DND-41 (cell line): ENCODE data around the gene SYNRG.

Experiments
- ATAC-seq: fragments of 200-7000 bp; cut with Tn5 transposase; 3 replicates; pipeline ENCODE4 v1.9.1; 2021; ENCODE audit warnings: low read depth; ENCODE audit not compliant: insufficient read depth
- DNase-seq: peaks from one replicate; pipeline ENCODE4 v3.0.0-alpha.2; 2020
- H2AFZ ChIP-seq: 2 replicates; pipeline ENCODE4 v1.6.0; 2012; ENCODE audit warnings: low read depth, low read length
- H3K27ac ChIP-seq: 2 replicates; pipeline ENCODE4 v1.5.1; 2012; ENCODE audit warnings: low read length, inconsistent platforms
- H3K27me3 ChIP-seq: fragments of 200-600 bp; sonication (generic); 2 replicates; pipeline ENCODE4 v1.6.0; 2012; ENCODE audit warnings: low read length, mild to moderate bottlenecking, inconsistent platforms; ENCODE audit not compliant: insufficient read depth, poor library complexity
- H3K36me3 ChIP-seq: 2 replicates; pipeline ENCODE4 v1.5.1; 2012; ENCODE audit warnings: low read length, inconsistent platforms; ENCODE audit not compliant: insufficient read depth
- H3K4me1 ChIP-seq: 2 replicates; pipeline ENCODE4 v1.5.1; 2012; ENCODE audit warnings: mild to moderate bottlenecking, low read length; ENCODE audit not compliant: insufficient read depth
- H3K4me2 ChIP-seq: 2 replicates; pipeline ENCODE4 v1.6.0; 2012; ENCODE audit warnings: mild to moderate bottlenecking, moderate library complexity, low read length, inconsistent platforms; ENCODE audit not compliant: insufficient read depth
- H3K4me3 ChIP-seq, 2 experiments: fragments of 200-600 bp in 1 of 2; shearing (Covaris generic) in 1 of 2; 2 replicates each; pipeline ENCODE4 v1.5.1; 2012 to 2016; ENCODE audit warnings: inconsistent platforms in 2 of 2, low read length in 2 of 2, mild to moderate bottlenecking in 2 of 2, low read depth in 1 of 2, moderate library complexity in 1 of 2
- H3K79me2 ChIP-seq: 2 replicates; pipeline ENCODE4 v1.6.0; 2012; ENCODE audit warnings: low read length, inconsistent platforms; ENCODE audit not compliant: insufficient read depth
- H3K9ac ChIP-seq: 2 replicates; pipeline ENCODE4 v1.6.0; 2012; ENCODE audit warnings: low read depth, mild to moderate bottlenecking, inconsistent platforms, low read length, moderate library complexity
- H3K9me3 ChIP-seq: 2 replicates; pipeline ENCODE4 v1.5.1; 2012; ENCODE audit warnings: low read length, moderate library complexity, mild to moderate bottlenecking, inconsistent platforms; ENCODE audit not compliant: insufficient read depth, severe bottlenecking
- H4K20me1 ChIP-seq: 2 replicates; pipeline ENCODE4 v1.6.0; 2012; ENCODE audit warnings: low read length; ENCODE audit not compliant: insufficient read depth
- EZH2 ChIP-seq: IDR thresholded peaks from 3 replicates; pipeline ENCODE4 v1.6.1; 2012; ENCODE audit warnings: borderline replicate concordance, low read depth, mild to moderate bottlenecking, moderate library complexity, low read length, inconsistent platforms; ENCODE audit not compliant: severe bottlenecking
- TF ChIP-seq, protein P1 (sequence below): IDR thresholded peaks from 2 replicates; pipeline ENCODE4 v1.5.1; 2012; ENCODE audit warnings: borderline replicate concordance, low read length, moderate library complexity, mild to moderate bottlenecking; ENCODE audit not compliant: poor library complexity, severe bottlenecking; ENCODE audit errors: extremely low read depth

SYNRG gene

DNA sequence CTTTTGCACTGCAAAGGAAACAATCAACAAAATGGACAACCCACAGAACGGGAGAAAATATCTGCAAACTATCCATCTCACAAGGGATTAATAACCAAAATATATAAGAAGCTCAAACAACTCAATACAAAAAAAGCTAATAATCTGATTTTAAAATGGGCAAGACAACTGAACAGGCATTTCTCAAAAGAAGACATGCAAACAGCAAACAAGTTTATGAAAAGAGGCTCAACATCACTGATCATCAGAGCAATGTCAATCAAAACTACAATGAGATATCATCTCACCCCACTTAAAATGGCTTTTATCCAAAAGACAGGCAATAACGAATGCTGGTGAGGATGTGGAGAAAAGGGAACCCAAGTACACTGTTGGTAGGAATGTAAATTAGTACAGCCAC lies 34.8 kb downstream of the SYNRG start:
- DNase-seq (no peak), ATAC-seq (no peak)
- Histone ChIP-seq H3K4me2 (no peak overlapping the region), H3K4me3 (no peak overlapping the region), H3K36me3 (peaks cover 82% of the 10 kb centered on the region), H3K9me3 (no peaks in the 10 kb centered on the region), H3K4me1 (no peaks in the 10 kb centered on the region), H3K79me2 (no peaks in the 10 kb centered on the region), H2AFZ (no peak overlapping the region), H3K9ac (no peak overlapping the region), H4K20me1 (no peaks in the 10 kb centered on the region), H3K27me3 (no peaks in the 10 kb centered on the region), H3K27ac (no peak overlapping the region)
- TF ChIP-seq EZH2: no peak
- TF ChIP-seq, protein P1, sequence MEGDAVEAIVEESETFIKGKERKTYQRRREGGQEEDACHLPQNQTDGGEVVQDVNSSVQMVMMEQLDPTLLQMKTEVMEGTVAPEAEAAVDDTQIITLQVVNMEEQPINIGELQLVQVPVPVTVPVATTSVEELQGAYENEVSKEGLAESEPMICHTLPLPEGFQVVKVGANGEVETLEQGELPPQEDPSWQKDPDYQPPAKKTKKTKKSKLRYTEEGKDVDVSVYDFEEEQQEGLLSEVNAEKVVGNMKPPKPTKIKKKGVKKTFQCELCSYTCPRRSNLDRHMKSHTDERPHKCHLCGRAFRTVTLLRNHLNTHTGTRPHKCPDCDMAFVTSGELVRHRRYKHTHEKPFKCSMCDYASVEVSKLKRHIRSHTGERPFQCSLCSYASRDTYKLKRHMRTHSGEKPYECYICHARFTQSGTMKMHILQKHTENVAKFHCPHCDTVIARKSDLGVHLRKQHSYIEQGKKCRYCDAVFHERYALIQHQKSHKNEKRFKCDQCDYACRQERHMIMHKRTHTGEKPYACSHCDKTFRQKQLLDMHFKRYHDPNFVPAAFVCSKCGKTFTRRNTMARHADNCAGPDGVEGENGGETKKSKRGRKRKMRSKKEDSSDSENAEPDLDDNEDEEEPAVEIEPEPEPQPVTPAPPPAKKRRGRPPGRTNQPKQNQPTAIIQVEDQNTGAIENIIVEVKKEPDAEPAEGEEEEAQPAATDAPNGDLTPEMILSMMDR: no peak

DNA sequence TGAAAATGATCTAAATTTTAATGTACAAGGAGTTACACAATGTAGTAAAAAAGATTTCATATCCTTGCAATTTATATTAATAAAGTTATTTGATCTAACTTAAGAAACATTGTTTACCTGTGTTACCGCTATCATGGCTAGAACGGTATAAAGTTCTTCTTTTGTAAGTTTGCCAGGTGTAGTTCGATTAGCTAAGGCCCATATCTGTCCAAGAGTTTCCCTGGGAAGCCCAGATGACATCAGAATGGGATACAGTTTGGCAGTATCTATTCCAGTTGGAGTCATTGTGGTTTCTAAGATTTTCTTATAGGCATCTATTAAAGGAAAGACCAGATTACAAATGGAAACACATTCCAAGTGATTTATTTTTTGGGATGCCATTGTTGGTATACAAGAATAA lies 37.5 kb downstream of the SYNRG start:
- Histone ChIP-seq H3K36me3 (peaks cover 89% of the 10 kb centered on the region), H4K20me1 (no peaks in the 10 kb centered on the region), H2AFZ (no peak overlapping the region), H3K4me2 (no peak overlapping the region), H3K4me3 (no peak overlapping the region), H3K9ac (no peak overlapping the region), H3K27me3 (no peaks in the 10 kb centered on the region), H3K27ac (no peak overlapping the region), H3K4me1 (no peaks in the 10 kb centered on the region), H3K9me3 (no peaks in the 10 kb centered on the region), H3K79me2 (no peaks in the 10 kb centered on the region)
- TF ChIP-seq, protein P1: no peak
- TF ChIP-seq EZH2: no peak
- no peak for ATAC-seq
- DNase-seq: no peak

DNA sequence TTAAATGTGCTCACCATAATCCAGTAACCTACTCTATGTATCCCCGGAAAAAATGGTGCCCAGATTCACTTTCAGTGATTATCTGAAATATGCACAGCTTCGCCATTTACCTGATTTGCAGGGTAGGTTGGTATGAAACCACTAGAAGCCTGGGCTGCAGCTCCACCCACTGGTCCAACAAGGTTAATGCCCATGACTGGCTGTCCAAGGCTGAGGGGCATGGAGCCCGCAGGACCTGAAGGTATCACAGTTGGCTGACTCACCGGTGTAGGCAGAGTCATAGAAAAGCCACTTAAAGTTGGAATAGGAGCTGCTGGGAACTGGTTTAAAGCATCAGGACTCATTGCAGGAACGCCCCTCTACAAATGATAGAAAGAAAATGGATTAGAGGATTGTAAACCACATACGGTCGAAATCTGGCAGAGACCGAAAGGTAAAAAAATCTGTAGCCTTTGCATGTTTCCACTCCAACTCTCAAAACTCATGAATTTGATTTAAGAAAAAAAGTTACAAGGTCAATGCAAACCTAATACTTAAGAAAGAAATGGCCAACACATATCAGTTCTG lies 38.6 kb downstream of the SYNRG start:
- H3K9ac ChIP-seq: no peak overlapping the region
- ATAC-seq (peak; percentile 45; the same call in 1 of the 3 replicates), DNase-seq (peak; percentile 21)
- no peaks in the 10 kb centered on the region for H4K20me1 ChIP-seq
- no peaks in the 10 kb centered on the region for H3K9me3 ChIP-seq
- no peak overlapping the region for H2AFZ ChIP-seq
- H3K4me2 ChIP-seq: no peak overlapping the region
- no peaks in the 10 kb centered on the region for H3K79me2 ChIP-seq
- H3K4me1 ChIP-seq: no peaks in the 10 kb centered on the region
- H3K27me3 ChIP-seq: no peaks in the 10 kb centered on the region
- TF ChIP-seq, protein P1: peak; percentile 56
- no peak for TF ChIP-seq EZH2
- no peak overlapping the region for H3K27ac ChIP-seq
- H3K4me3 ChIP-seq: no peak overlapping the region
- H3K36me3 ChIP-seq: peaks cover 85% of the 10 kb centered on the region
